NCI-H226 (cell line): ENCODE data around the gene RSPH6A.
A peak's percentile ranks its signal among the peaks of the same experiment; 100 is the strongest.

Experiments
- DNase-seq: peaks from one replicate; pipeline ENCODE4 v3.0.0-alpha.2; 2015

The RSPH6A gene

GRCh38 chr19:45814851-45815480 lies at the start of gene RSPH6A:
RSPH6A (minus strand) TSS chr19:45815308; CDS start chr19:45815176, 132 bp downstream.
- no peak for DNase-seq

GRCh38 chr19:45864629-45865082 lies 49.5 kb upstream of the RSPH6A start:
- no peak for DNase-seq

GRCh38 chr19:45863840-45864628 lies 48.9 kb upstream of the RSPH6A start, which contains the start of gene FOXA3:
FOXA3 (plus strand) TSS chr19:45864326; CDS start chr19:45864457, 131 bp downstream.
- DNase-seq, result no peak

GRCh38 chr19:45863335-45863839 lies 48.3 kb upstream of the RSPH6A start:
- no peak for DNase-seq

GRCh38 chr19:45862564-45863334 lies 47.6 kb upstream of the RSPH6A start, which contains the start of gene SYMPK:
SYMPK (minus strand) TSS chr19:45863147; CDS start chr19:45854495, 8,652 bp downstream.
- DNase-seq, result peak; percentile 96

- DNase-seq, result no peak
These were observed 47.1 kb upstream of the RSPH6A start for GRCh38 chr19:45862271-45862563.

- no peak for DNase-seq
These were observed 45.5 kb upstream of the RSPH6A start for GRCh38 chr19:45860359-45861259.

- no peak for DNase-seq
These were observed 39.2 kb upstream of the RSPH6A start for GRCh38 chr19:45854167-45854778.

- DNase-seq, result no peak
These were observed 37.9 kb upstream of the RSPH6A start for GRCh38 chr19:45852983-45853382.

- DNase-seq, result no peak
These were observed 37.1 kb upstream of the RSPH6A start for GRCh38 chr19:45852145-45852750.

GRCh38 chr19:45848922-45849321 lies 33.8 kb upstream of the RSPH6A start:
- DNase-seq, result no peak

- DNase-seq, result no peak
These were observed 32.6 kb upstream of the RSPH6A start for GRCh38 chr19:45847663-45848062.

GRCh38 chr19:45842198-45842597 lies 27.1 kb upstream of the RSPH6A start:
- DNase-seq, result no peak

- DNase-seq, result no peak
These were observed 19.9 kb upstream of the RSPH6A start for GRCh38 chr19:45834970-45835369.

- no peak for DNase-seq
These were observed 13.8 kb upstream of the RSPH6A start for GRCh38 chr19:45828945-45829344.

GRCh38 chr19:45828523-45828922 lies 13.4 kb upstream of the RSPH6A start:
- DNase-seq, result no peak

- no peak for DNase-seq
These were observed 12.5 kb upstream of the RSPH6A start for GRCh38 chr19:45827459-45828093.

GRCh38 chr19:45826934-45827333 lies 11.8 kb upstream of the RSPH6A start:
- no peak for DNase-seq

- no peak for DNase-seq
These were observed 11.1 kb upstream of the RSPH6A start for GRCh38 chr19:45825917-45826893.

GRCh38 chr19:45825263-45825605 lies 10.1 kb upstream of the RSPH6A start:
- no peak for DNase-seq
